Esophagus muscularis mucosa (tissue), 4 donors: ENCODE data around the gene GPC5.

Source experiments
- EP300 ChIP-seq: sonication (generic); formaldehyde crosslinking; IDR thresholded peaks from one replicate; pipeline ENCODE4 v1.6.1; 2017; ENCODE audit warnings: antibody characterized with exemption
- POLR2A ChIP-seq: fragments of 450-650 bp; IDR thresholded peaks from one replicate; pipeline ENCODE4 v1.6.1; 2017; ENCODE audit warnings: antibody characterized with exemption, moderate library complexity, mild to moderate bottlenecking, low read depth
- POLR2AphosphoS5 ChIP-seq, 2 donors: sonication (generic); formaldehyde crosslinking; IDR thresholded peaks; one replicate each; pipeline ENCODE4 v1.6.1; 2017; ENCODE audit warnings: antibody characterized with exemption in 2 of 2
- TF ChIP-seq, protein P1 (sequence below), 3 experiments: fragments of 200-600 bp in 2 of 3; fragments of 450-650 bp in 1 of 3; sonication (generic) in 2 of 3; IDR thresholded peaks; one replicate each; pipeline ENCODE4 v1.5.1; 2017 to 2019; ENCODE audit warnings: antibody characterized with exemption in 3 of 3, mild to moderate bottlenecking in 2 of 3, moderate library complexity in 1 of 3

DNA sequence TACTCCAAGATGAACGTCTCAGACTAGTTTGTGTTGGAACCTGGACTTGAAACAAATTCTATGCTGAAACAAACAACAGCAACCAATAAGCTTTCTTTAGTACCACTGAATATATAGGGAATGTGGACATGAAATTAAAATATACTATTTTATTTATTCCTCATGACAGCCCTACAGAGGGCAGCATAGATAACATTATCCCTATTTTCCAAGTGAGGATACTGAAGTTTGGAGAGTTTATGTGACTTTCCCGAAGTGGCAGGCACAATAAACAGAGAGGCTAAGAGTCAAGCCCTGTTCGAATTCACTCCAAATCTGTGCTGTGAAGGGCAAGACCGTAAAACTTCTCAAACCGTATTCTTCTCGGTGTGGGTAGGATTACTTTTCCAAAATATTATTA lies 1318.3 kb downstream of the GPC5 start:
- TF ChIP-seq, protein P1, sequence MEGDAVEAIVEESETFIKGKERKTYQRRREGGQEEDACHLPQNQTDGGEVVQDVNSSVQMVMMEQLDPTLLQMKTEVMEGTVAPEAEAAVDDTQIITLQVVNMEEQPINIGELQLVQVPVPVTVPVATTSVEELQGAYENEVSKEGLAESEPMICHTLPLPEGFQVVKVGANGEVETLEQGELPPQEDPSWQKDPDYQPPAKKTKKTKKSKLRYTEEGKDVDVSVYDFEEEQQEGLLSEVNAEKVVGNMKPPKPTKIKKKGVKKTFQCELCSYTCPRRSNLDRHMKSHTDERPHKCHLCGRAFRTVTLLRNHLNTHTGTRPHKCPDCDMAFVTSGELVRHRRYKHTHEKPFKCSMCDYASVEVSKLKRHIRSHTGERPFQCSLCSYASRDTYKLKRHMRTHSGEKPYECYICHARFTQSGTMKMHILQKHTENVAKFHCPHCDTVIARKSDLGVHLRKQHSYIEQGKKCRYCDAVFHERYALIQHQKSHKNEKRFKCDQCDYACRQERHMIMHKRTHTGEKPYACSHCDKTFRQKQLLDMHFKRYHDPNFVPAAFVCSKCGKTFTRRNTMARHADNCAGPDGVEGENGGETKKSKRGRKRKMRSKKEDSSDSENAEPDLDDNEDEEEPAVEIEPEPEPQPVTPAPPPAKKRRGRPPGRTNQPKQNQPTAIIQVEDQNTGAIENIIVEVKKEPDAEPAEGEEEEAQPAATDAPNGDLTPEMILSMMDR (IDR thresholded peaks at IDR 0.05), result peak in 2 of 3 experiments; percentile 10 to 15
- TF ChIP-seq POLR2AphosphoS5 (IDR thresholded peaks at IDR 0.05) (no peak), POLR2A (no peak), EP300 (no peak)
